Suprapubic skin (tissue), 4 donors: Measurements from ENCODE around the gene OR1B1.

Experiments
- CTCF ChIP-seq, 2 donors: fragments of 200-600 bp in 1 of 2; fragments of 450-650 bp in 1 of 2; sonication (generic) in 1 of 2; IDR thresholded peaks; one replicate each; pipeline ENCODE4 v1.5.1; 2016 to 2019; ENCODE audit warnings: antibody characterized with exemption in 2 of 2, mild to moderate bottlenecking in 1 of 2, moderate library complexity in 1 of 2
- EP300 ChIP-seq: sonication (generic); formaldehyde crosslinking; IDR thresholded peaks from one replicate; pipeline ENCODE4 v1.6.1; 2017; ENCODE audit warnings: antibody characterized with exemption
- POLR2A ChIP-seq, 2 donors: fragments of 450-650 bp; IDR thresholded peaks; one replicate each; pipeline ENCODE4 v1.6.1; 2017; ENCODE audit warnings: antibody characterized with exemption in 2 of 2, mild to moderate bottlenecking in 2 of 2, moderate library complexity in 2 of 2
- POLR2AphosphoS5 ChIP-seq, 3 donors: sonication (generic); formaldehyde crosslinking; IDR thresholded peaks; one replicate each; pipeline ENCODE4 v1.6.1; 2017; ENCODE audit warnings: antibody characterized with exemption in 3 of 3

- TF ChIP-seq POLR2A (IDR thresholded peaks at IDR 0.05) (no peak), CTCF (IDR thresholded peaks at IDR 0.05) (no peak), EP300 (no peak), POLR2AphosphoS5 (IDR thresholded peaks at IDR 0.05) (no peak)
These were observed 47.6 kb downstream of the OR1B1 start for GRCh38 chr9:122609804-122610203.
